KMS-11 (cell line): Measurements from ENCODE around the gene FAM114A1.

ENCODE experiments used
- H2AFZ ChIP-seq: fragments of 200-600 bp; sonication (generic); 2 replicates; pipeline ENCODE4 v1.6.1; 2016; ENCODE audit warnings: antibody characterized with exemption, mixed run types, low read depth
- H3K27ac ChIP-seq: fragments of 200-600 bp; sonication (generic); 2 replicates; pipeline ENCODE4 v1.6.1; 2016; ENCODE audit warnings: mild to moderate bottlenecking, mixed run types
- H3K27me3 ChIP-seq: fragments of 200-600 bp; sonication (generic); 2 replicates; pipeline ENCODE4 v1.6.1; 2017; ENCODE audit warnings: mild to moderate bottlenecking, low read depth, mixed run types, moderate library complexity; ENCODE audit not compliant: insufficient read depth
- H3K36me3 ChIP-seq: fragments of 200-600 bp; sonication (generic); 2 replicates; pipeline ENCODE4 v1.6.1; 2017; ENCODE audit warnings: mild to moderate bottlenecking, mixed run types; ENCODE audit not compliant: insufficient read depth
- H3K4me1 ChIP-seq: fragments of 200-600 bp; sonication (generic); 2 replicates; pipeline ENCODE4 v1.6.1; 2016; ENCODE audit warnings: mild to moderate bottlenecking, low read depth, mixed run types; ENCODE audit not compliant: poor library complexity, severe bottlenecking
- H3K4me2 ChIP-seq: fragments of 200-600 bp; sonication (generic); 2 replicates; pipeline ENCODE4 v1.7.0; 2016; ENCODE audit warnings: mild to moderate bottlenecking, mixed run types
- H3K4me3 ChIP-seq: fragments of 200-600 bp; sonication (generic); IDR thresholded peaks from 2 replicates; pipeline ENCODE4 v1.6.1; 2017; ENCODE audit warnings: low read depth, low read length, mixed read lengths; ENCODE audit not compliant: insufficient read depth
- H3K79me2 ChIP-seq: fragments of 200-600 bp; sonication (generic); 2 replicates; pipeline ENCODE4 v1.6.1; 2016; ENCODE audit warnings: low read depth, mixed run types; ENCODE audit not compliant: insufficient read depth
- H3K9ac ChIP-seq: fragments of 200-600 bp; sonication (generic); 2 replicates; pipeline ENCODE4 v1.6.1; 2016; ENCODE audit warnings: mild to moderate bottlenecking, mixed run types
- H4K20me1 ChIP-seq: fragments of 200-600 bp; sonication (generic); 2 replicates; pipeline ENCODE4 v1.6.1; 2016; ENCODE audit warnings: mild to moderate bottlenecking, mixed run types; ENCODE audit not compliant: insufficient read depth
- CTCF ChIP-seq: fragments of 200-600 bp; sonication (generic); conservative IDR thresholded peaks from 2 replicates; pipeline ENCODE4 v1.6.1; 2017; ENCODE audit warnings: low read depth, mild to moderate bottlenecking, antibody characterized with exemption, low read length, moderate library complexity, mixed read lengths

FAM114A1 gene

DNA sequence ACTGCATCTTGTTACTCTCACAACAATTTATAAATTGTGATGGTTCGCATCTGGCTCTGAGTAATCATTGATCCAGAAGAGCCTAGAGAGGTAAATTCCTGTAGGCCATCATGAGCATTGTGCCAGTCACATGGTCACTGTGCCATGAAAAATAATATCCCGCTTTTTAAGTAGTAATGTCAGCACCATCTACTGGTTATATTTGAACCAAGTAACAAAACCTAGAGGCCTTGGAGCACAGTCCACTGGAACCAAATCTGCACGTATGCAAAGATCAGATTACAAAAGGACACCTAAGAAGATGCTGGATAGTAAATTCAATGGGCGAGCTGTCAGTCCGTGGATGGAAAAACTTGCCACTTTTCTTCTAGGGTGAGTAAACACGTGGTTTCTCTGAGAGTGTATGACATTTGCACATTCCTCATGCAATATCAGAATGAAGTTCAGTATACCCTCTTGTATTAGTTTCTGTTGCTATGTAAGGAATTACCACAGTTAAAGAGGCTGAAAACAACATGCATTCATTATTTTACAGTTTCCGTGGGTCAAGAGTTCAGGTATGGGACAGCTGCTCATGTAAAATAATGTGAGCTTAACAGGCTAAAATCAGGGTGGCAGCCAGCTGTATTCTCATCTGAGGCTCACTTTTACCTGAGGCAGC lies 26.8 kb downstream of the FAM114A1 start:
- Histone ChIP-seq H3K4me2 (no peak overlapping the region), H3K27me3 (no peaks in the 10 kb centered on the region), H3K9ac (no peak overlapping the region), H3K4me3 (no peak overlapping the region), H3K79me2 (no peaks in the 10 kb centered on the region), H4K20me1 (no peaks in the 10 kb centered on the region), H3K4me1 (peaks cover 1% of the 10 kb centered on the region), H3K36me3 (no peaks in the 10 kb centered on the region), H2AFZ (no peak overlapping the region), H3K27ac (no peak overlapping the region)
- no peak for TF ChIP-seq CTCF

- no peak overlapping the region for H2AFZ ChIP-seq
- no peak for TF ChIP-seq CTCF
- H3K79me2 ChIP-seq = no peaks in the 10 kb centered on the region
Observed at GRCh38 chr4:38896940-38897339, 29.3 kb downstream of the FAM114A1 start.

DNA sequence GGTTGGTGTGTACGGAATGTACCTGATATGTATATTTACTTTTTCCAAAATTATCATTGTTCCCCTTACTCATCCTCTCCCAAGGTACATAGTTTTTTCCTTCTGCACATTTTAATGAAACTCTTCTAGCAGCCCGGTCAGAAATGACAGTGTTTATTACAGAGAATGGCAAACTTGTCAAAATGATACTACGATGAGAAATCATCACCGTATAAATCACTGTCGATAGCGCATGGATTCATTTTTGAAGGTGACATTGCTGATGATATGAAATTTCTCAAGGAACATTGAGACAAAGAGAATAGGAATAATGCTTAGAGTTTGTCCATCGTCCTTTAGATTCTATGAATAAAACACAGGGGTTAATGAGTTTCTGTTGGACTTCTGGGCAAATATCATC lies 30.6 kb downstream of the FAM114A1 start:
- Histone ChIP-seq H3K36me3 (no peaks in the 10 kb centered on the region), H3K4me3 (no peak overlapping the region), H3K79me2 (no peaks in the 10 kb centered on the region), H4K20me1 (no peaks in the 10 kb centered on the region), H3K4me2 (no peak overlapping the region), H3K4me1 (no peaks in the 10 kb centered on the region), H3K27me3 (no peaks in the 10 kb centered on the region), H3K9ac (no peak overlapping the region), H2AFZ (no peak overlapping the region), H3K27ac (no peak overlapping the region)
- no peak for TF ChIP-seq CTCF

More at GRCh38 chr4:38896940-38897339, 29.3 kb downstream of the FAM114A1 start:
- Histone ChIP-seq H3K27ac (no peak overlapping the region), H3K9ac (no peak overlapping the region), H3K4me1 (no peaks in the 10 kb centered on the region), H3K27me3 (no peaks in the 10 kb centered on the region), H4K20me1 (no peaks in the 10 kb centered on the region), H3K4me2 (no peak overlapping the region), H3K4me3 (no peak overlapping the region), H3K36me3 (no peaks in the 10 kb centered on the region)

- Histone ChIP-seq H3K36me3 (no peaks in the 10 kb centered on the region), H3K4me2 (no peak overlapping the region), H3K4me1 (no peaks in the 10 kb centered on the region), H2AFZ (no peak overlapping the region), H3K27ac (no peak overlapping the region), H3K27me3 (no peaks in the 10 kb centered on the region), H3K9ac (no peak overlapping the region), H3K4me3 (no peak overlapping the region), H4K20me1 (no peaks in the 10 kb centered on the region), H3K79me2 (no peaks in the 10 kb centered on the region)
- no peak for TF ChIP-seq CTCF
Observed at GRCh38 chr4:38902221-38902620, 34.6 kb downstream of the FAM114A1 start.
